Measurements from ENCODE around the gene EVA1A. TPM values are rescaled to one million over a fixed set of nuclear protein-coding genes. Genes with fewer than 3 reads are reported as not detected.
A peak's percentile ranks its signal among the peaks of the same experiment; 100 is the strongest.

EVA1A gene
- total and polyA plus RNA-seq, 8 donors: 1.3 to 4.7 (median 2.4) TPM; not detected in 3

DNA sequence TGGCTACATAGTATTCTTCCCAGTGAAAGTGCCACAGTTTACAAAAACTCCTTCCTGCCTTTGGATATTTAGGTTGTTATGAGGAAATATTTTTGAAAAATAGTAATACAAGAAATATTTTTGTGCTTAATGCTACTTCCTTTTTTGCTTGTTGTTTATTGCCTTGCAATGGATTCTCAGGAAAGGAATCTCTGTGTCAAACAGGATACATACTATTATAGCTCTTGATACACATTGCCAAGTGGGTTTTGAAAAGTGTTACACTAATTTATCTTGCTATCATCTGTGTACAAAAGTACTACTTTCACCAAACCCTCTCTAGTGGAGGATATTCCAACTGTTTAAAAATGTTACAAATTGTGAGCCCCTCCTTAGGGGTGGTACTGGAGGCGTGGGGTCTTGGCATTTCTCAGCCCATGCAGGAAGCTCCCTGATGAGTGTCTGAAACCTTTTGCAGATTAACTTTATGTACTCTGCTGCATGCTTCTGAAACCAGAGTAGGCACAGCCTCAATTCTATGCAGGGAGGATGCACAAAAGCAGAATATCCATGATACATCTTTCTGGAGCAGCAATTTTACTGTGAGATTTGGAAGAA is 54.5 kb downstream of the EVA1A start:
- DNase-seq: no peak
- Histone ChIP-seq H3K9me3 (peaks cover 0 to 8% (median 0%) of the 10 kb centered on the region in 4 donors), H3K4me1 (no peaks in the 10 kb centered on the region), H3K4me3 (no peak overlapping the region), H3K27me3 (no peaks in the 10 kb centered on the region), H3K27ac (no peak overlapping the region), H3K36me3 (no peaks in the 10 kb centered on the region)
- TF ChIP-seq POLR2AphosphoS5 (IDR thresholded peaks at IDR 0.05): no peak
- TF ChIP-seq POLR2A (IDR thresholded peaks at IDR 0.05): no peak
- TF ChIP-seq, protein P1, sequence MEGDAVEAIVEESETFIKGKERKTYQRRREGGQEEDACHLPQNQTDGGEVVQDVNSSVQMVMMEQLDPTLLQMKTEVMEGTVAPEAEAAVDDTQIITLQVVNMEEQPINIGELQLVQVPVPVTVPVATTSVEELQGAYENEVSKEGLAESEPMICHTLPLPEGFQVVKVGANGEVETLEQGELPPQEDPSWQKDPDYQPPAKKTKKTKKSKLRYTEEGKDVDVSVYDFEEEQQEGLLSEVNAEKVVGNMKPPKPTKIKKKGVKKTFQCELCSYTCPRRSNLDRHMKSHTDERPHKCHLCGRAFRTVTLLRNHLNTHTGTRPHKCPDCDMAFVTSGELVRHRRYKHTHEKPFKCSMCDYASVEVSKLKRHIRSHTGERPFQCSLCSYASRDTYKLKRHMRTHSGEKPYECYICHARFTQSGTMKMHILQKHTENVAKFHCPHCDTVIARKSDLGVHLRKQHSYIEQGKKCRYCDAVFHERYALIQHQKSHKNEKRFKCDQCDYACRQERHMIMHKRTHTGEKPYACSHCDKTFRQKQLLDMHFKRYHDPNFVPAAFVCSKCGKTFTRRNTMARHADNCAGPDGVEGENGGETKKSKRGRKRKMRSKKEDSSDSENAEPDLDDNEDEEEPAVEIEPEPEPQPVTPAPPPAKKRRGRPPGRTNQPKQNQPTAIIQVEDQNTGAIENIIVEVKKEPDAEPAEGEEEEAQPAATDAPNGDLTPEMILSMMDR (IDR thresholded peaks at IDR 0.05): no peak
- TF ChIP-seq EP300 (IDR thresholded peaks at IDR 0.05): no peak
- intact Hi-C loops (cut with DNase I; ENCODE audit: low total_unique reads): no loop called here
- 50 to 73% (median 71%) methylated on average over 1 of the region's 1 CpG for WGBS, 5 donors

DNA sequence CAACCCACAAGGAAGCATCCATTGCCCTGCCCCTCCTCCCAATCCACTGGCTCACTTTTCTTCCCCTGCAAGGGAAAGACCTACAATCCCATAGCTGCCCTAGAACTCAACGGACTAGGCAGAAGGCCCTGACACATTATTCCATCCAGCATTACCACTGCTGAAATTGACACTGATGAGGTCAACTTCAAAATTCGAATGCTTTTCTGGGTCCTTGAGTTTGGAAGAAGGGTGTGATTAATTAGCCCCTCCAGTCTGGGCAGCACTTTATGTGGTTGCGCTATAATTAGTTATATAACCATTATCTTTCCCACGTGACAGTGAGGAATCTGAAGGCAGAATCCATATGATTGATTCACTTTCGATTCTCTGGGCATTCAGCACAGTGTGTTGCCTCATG is 55.7 kb downstream of the EVA1A start:
- WGBS, 5 donors: 77 to 86% (median 80%) methylated on average over 5 of the region's 5 CpGs
- Histone ChIP-seq H3K36me3 (no peaks in the 10 kb centered on the region), H3K9me3 (peaks cover 0 to 8% (median 0%) of the 10 kb centered on the region in 4 donors), H3K27ac (no peak overlapping the region), H3K27me3 (no peaks in the 10 kb centered on the region), H3K4me3 (no peak overlapping the region), H3K4me1 (no peaks in the 10 kb centered on the region)
- intact Hi-C loops (cut with DNase I; ENCODE audit: low total_unique reads): no loop called here
- no peak for TF ChIP-seq EP300 (IDR thresholded peaks at IDR 0.05)
- TF ChIP-seq POLR2A (IDR thresholded peaks at IDR 0.05): no peak
- TF ChIP-seq POLR2AphosphoS5 (IDR thresholded peaks at IDR 0.05): no peak
- TF ChIP-seq, protein P1 (IDR thresholded peaks at IDR 0.05): no peak
- no peak for DNase-seq

DNA sequence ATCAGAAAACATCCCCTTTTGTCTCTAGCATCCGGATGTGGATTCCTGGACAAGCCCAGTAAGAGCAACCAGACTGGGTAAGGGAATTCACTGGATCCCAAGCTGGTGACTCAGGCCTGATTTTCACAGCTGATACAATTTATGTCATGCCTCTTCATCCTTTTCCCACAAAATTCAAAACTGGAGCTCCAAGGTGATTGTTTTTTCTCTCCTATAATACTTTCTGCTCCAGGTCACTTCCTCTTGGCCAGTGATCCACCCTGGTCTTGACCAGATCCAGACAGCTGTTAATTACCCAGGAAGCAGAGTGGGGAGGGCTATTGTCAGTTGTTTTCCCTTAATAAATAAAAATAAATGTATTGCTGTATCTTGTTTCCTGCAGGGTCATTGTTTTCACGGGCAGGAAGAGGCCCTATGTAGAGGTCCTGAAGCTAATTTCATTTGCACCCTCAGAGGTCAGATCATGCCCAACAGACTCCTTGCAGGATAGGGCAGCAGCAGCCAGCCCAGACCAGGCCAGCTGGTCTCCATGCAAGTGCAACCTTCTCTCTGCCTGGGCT is 57.6 kb downstream of the EVA1A start:
- DNase-seq: peak in 1 of 2 donors; percentile 17
- H3K9me3 ChIP-seq: no peaks in the 10 kb centered on the region
- no peaks in the 10 kb centered on the region for H3K4me1 ChIP-seq
- H3K4me3 ChIP-seq: no peak overlapping the region
- no peak overlapping the region for H3K27ac ChIP-seq
- H3K36me3 ChIP-seq: no peaks in the 10 kb centered on the region
- 58 to 68% (median 62%) methylated on average over 2 of the region's 2 CpGs for WGBS, 5 donors
- TF ChIP-seq POLR2AphosphoS5 (IDR thresholded peaks at IDR 0.05): no peak
- no peak for TF ChIP-seq POLR2A (IDR thresholded peaks at IDR 0.05)
- TF ChIP-seq, protein P1 (IDR thresholded peaks at IDR 0.05): no peak
- no peak for TF ChIP-seq EP300 (IDR thresholded peaks at IDR 0.05)
- intact Hi-C loops (cut with DNase I; ENCODE audit: low total_unique reads): no loop called here
- H3K27me3 ChIP-seq: no peaks in the 10 kb centered on the region

DNA sequence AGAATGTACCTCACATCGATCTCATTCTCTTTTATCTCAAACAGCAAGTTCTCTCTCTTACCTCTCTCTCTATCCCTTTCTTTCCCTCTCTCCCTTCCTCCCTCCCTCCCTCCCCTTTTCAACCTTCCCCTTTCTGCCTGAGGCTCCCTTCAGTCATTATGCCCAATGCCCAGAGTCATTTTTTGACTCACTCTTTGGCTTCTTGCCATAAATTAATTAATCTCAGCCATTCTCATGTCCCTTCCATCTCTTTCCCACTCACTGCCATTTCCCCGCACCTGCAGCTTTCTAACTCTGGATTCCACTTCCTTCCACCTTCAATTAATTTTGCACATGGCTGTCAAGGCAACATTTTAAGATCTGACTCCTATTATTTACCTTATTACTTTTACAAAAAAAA is 60.1 kb downstream of the EVA1A start:
- DNase-seq: no peak
- H3K4me1 ChIP-seq: no peaks in the 10 kb centered on the region
- H3K36me3 ChIP-seq: no peaks in the 10 kb centered on the region
- H3K27me3 ChIP-seq: no peaks in the 10 kb centered on the region
- no peaks in the 10 kb centered on the region for H3K9me3 ChIP-seq
- WGBS, 5 donors: 84 to 90% (median 86%) methylated on average over 2 of the region's 2 CpGs
- H3K27ac ChIP-seq: no peak overlapping the region
- H3K4me3 ChIP-seq: no peak overlapping the region
- intact Hi-C loops (cut with DNase I; ENCODE audit: low total_unique reads): no loop called here
- no peak for TF ChIP-seq POLR2AphosphoS5 (IDR thresholded peaks at IDR 0.05)
- TF ChIP-seq EP300 (IDR thresholded peaks at IDR 0.05): no peak
- TF ChIP-seq, protein P1 (IDR thresholded peaks at IDR 0.05): no peak
- TF ChIP-seq POLR2A (IDR thresholded peaks at IDR 0.05): no peak

Measured in stomach (tissue), 9 donors.